DMS 273 (cell line): ENCODE results near the gene AFAP1.

ENCODE experiments used
- DNase-seq: peaks from one replicate; lab custom pipeline; 2025; ENCODE audit not compliant: unreplicated experiment; lab: John Stamatoyannopoulos, UW

Gene AFAP1

DNA sequence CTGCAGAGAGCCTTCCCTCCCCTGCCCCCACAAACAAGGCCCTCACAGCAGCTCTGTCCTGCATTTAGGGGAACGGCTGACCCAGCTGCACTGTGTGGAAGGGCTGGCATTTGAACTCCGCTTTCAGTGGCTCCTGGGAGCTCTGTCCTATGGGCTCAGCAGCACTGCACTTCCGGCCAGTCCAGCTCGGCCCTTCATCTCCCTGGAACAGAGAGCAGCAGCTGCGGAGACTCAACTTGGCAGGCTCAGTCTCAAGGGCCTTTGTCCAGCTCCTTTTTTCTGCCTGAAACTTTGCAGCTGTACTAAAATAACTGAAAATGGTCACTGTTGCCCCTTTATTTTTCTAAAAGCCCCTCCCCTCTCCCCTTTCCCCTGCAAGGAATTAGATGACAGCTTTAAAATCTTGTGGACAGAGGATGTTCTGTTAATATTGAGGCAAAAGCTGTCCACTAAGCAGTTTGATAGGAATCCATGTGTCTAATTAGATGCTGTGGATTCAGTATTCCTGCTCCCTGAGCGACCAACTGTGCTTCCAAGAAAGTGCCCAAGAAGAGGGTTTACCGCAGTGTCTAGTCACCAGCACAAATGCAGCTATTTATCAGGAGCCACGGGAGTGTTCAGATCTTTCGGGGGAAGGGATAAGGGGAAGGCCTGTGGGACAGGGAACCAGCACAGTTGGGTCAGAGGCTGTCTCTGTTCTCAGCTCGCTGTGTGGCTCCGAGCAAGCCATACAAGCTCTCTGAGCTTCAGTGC, 133.1 kb downstream of the AFAP1 start:
- DNase-seq = no peak

DNA sequence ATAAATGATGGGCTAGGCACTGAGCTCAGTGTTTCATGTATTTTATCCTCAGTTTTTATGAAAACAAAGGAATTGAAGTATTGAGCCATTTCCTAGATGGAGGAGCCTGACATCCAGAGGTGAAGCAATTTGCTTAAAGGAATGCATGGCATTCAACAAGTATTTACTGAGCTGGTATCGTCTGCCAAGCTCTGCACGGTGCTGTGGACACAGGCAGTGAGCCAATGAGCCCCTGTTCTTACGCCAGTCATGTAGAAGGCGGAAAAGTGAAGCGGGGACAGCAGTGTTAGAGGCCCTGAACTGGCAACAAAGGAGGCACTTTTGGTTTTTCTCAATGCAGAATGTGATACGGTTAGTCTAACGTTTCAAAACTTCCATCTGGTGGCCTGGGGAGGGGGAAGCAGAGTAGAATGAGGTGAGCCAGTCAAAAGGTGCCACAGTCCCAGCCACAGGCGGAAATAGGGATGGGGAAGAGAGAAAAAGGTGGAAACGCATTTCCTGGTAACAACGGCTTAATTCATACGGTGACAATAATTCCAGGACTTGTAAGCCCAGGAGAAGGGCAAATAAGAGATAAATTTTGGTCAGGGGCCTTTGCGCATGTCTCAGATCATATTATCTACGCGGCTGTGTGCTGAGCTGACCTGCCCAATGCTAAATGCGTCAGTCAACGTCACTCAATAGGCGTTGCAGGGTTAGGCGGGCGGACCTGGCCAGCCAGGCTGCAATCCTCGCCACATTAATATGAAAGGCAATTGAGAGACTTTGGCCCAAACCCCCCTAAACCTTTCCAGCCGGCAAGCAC, 133.9 kb downstream of the AFAP1 start:
- peak; percentile 8 for DNase-seq

DNA sequence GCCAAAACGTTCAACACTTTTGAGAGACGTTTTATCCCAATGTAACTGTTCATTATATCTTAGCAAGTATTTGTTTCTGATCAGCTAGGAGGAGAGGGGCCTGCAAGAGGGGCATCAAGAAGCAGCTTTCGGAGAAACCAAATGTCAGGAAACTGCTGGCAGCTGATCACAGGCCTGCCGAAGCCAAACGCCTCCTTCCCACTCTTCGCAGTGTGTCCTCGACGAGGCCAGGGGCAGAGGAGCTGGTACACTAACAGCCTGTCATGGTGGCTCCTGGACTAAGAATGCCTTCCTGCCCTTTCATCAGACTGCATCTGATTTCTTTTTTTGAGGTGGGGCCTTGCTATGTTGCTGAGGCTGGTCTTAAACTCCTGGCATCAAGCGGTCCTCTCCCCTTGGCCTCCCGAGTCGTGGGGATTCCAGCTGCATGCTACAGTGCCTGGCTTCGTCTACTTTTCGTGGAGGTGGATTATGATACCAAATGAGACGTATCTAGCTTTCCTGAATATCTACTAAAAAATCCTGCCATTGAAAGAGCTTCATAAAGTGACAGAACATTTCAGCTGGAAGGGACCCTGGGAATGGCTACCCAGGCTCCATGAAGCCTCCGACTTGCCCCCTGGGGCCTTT, 134.8 kb downstream of the AFAP1 start:
- no peak for DNase-seq

DNA sequence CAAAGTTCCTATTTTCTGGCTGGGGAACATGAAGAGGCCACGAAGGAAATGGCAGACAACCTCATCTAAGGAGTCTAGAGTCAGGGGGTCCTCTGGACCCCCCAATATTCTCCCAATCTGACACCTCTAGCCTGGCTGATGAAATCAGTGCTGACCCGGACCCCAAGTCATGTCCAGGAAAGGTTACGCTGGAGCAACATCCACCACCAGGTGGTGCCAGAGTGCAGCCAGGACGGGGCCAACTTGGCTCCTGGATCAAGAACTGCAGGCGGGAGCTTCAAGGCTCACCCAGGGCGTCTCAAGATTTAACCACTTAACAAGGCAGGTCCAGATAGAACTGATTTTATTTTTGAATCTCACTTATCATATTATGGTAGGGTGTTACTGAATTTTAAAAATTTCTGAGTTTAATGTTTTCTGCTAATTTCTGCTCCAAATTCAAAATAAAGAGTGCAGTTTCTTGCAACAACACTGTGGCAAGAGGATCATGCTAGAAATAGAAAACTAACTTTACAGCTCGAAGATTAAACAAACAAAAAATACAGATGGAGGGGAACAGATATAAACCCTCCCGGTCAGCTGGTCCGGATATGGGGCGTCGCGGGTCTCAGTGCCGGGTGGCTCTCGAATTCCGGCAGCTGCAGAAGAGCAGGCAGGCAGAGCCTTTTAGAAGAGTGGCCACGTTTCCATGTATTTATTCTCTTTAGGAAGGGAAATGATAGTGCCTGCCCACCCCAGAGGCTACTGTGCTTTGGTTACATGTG, 135.5 kb downstream of the AFAP1 start:
- peak; percentile 84 for DNase-seq

DNA sequence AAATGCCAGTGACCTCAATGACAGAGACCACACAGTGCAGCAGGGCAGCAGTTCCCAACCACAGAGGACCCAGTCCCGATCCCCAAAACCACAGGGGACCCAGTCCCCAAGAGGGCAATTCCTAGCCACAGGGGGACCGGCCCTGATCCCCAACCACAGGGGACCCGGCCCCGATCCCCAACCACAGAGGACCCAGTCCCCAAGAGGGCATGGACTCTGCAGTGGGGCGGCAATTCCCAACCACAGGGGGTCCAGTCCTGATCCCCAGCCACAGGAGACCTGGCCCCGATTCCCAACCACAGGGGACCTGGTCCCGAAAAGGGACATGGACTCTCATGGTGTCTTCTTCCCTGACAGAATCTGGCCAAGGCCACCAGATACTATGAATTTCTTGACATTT, 136.3 kb downstream of the AFAP1 start:
- DNase-seq = no peak

DNA sequence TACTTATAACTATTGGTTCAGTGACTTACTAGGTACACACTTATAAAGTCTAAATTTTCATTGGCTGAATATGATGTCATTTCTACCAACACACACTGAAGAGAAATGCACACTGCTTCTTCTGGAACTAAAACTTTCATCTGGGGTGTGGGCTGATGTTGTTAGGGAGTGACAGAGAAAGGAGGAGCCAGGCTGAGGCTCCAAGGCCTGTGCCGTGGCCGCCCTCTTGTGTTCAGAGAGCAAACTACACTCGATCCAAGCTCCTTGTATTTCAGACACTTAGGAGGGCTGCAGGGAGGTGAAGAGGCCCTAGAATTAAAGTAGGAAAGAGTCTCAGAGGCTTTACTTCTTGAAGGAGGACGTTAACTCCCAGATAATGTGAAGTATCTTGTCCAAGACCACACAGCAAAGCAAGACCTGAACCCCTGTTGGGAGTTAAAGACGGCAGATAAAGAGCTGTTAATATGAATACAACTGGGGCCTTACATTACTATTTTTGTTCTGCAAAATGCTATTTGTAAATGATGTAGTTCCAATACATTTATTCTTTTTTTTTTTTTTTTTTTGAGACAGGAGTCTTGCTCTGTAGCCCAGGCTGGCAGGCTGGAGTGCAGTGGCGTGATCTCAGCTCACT, 137.5 kb downstream of the AFAP1 start:
- peak; percentile 80 for DNase-seq

DNA sequence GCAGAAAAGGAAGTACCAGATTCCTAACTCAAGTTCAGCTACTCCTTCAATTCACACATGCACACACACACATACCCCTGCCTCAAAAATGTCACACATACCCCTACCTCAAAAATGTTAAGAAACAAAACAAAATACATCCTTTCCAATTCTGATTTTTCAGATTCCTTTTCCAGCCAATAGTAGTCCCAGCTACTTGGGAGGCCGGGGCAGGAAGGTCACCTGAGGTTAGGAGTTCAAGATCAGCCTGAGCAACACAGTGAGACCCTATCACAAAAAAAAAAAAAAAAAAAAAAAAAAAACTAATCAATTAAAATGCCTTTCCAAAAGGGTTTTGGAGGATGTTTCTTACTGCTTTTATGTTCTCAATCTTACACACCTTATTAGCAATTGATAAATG, 138.0 kb downstream of the AFAP1 start:
- DNase-seq = no peak

DNA sequence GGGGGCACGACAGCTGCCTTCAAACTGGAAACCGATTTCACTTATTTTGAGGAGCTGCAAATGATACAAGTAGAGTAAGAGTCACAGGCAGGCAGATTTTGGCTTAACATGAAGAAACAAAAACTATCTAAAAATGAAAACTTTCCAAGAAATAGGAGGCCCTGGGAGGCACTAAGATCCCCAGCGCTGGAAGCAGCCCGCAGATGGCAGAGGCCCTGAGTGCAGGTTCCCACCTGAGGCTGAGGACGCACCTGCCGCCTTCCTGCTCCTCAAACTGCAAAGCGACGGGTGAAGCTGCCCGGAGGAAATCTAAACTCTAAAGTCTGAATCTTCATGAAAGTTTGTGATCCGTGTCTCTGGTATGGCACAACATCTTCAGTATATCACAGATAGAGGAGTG, 138.7 kb downstream of the AFAP1 start:
- DNase-seq = no peak

DNA sequence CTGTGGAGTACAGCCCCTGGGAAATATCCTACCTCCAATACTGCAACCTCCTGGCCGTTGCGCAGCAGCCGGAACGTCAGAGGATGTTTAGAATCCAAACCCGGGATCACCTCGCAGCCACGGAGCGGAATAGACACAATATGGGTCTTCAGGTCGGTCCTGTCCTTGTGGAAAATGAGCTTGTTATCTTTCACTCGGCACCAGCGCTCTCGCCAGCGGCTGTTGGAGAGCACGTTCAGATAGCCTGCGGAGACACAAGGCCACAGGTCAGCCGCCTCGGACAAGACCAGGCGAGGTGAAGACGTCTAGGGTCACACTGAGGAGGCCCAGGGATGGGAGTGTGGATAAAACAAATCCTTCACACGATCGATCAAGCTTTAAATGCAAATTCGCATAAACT, 139.3 kb downstream of the AFAP1 start:
- no peak for DNase-seq

DNA sequence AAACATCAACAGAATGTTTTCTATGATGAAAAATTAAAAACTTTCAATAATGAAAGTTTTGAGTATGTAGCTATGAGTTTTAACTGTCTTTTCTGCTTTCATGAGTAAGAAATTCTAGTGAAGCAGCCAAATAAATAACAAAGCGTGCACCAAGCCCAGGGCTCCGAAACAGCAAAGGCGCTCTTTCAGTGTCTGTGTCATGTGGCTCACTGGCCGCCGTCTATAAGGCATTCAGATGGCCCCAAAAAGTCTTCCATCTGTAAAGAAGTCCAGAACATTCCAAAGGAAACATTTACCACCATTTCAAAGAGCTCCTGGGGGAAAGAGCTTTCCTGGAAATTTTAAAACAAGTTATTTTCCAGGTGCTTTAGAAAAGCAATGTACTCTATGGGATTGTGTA, 139.9 kb downstream of the AFAP1 start:
- no peak for DNase-seq

DNA sequence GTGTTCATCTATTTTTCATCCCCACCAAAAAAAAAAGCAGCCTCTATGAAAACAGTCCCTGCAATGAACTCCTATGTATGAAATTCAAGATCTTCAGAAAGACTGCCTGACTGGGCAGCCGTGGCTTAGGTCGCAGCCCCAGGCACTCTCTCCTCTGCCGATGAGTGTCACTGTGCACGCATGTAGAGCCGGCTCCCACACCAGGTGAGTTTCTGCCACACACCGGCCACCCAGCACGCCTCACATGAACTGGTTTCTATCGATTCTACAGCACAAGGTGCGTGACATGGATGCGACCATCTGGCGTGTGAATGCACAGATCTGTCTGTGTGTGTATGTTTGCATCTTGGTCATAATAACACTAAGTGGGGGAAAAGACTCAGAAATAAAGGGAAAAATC, 140.4 kb downstream of the AFAP1 start:
- no peak for DNase-seq

DNA sequence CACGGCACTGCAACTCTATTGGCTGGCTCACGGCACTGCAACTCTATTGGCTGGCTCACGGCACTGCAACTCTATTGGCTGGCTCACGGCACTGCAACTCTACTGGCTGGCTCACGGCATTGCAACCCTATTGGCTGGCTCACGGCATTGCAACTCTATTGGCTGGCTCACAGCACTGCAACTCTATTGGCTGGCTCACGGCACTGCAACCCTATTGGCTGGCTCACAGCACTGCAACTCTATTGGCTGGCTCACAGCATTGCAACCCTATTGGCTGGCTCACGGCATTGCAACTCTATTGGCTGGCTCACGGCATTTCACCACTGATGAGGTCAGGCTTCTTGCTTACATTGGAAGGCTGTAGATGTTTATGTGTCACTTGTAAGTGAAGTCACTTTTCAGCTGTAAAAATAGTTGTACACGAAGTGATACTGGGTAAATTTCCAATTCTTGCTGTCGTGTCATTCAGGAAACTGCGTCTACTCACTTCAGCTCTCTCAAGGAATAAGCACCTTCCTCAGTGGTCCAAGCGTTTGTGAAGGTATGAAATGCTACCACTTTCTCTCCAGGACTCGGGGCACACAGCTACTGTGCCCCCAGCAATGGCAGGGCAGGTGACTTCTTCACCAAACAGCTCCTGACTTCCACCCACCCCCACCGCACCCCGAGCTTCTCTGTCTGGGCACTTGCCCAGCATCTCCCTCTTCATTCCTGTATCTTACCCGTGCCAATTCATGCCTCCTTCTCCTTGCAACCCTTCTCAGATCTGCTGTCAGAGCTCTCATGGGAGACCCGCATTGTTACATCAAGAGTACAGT, 141.3 kb downstream of the AFAP1 start:
- DNase-seq = no peak

DNA sequence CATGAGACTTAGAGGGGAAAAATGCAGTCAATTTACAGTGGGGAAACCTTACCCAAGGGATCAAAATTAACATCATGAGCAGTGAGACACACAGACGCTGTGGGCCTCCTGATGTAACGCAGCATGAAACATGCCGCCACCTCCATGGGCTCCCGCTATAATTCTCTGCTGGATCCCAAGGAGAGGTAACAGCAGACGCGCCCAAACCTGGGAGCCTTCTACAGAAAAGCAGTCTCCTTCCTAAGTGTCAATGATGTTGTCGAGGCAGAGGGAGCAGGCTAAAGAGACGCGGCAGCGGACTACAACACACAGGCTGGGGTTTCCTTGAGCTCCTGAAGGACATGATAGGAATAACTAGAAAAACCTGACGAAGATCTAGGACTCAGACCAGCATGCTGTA, 142.3 kb downstream of the AFAP1 start:
- DNase-seq = no peak

DNA sequence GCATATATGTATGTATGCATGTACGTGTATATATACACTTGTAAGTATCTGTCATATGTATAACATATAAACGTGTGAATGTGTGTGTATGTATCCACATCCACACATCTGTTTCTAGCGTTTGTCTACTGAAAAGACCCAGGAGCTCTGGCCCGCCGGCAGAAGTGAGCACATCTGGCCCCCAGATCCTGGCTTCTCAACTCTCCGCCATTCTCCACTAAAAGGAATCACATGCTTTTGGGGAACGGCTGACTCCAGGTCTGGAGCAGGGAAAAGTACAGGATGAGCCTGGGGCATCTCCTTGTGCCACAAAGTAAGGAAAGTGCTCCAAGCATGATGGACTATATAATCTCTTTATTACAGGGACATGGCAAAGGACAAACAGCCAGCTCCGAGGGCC, 143.7 kb downstream of the AFAP1 start:
- DNase-seq = no peak

DNA sequence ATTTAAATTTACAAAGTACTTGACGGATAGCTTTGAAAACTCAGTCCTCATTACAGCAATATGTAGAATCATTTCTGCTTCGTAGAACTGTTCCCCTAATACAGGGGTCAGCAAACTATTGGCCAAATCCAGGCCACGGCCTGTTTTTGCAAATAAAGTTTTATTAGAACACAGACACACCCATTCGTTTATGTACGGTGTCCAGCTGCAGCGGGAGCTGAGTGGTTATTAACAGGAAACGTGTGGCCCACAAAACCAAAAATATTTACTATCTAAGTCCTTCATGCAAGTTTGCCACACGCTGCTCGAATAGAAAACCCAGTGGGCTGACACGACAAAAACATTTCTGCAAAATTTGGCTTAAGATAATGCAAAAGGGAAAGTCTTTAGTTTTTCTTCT, 146.5 kb downstream of the AFAP1 start:
- no peak for DNase-seq

DNA sequence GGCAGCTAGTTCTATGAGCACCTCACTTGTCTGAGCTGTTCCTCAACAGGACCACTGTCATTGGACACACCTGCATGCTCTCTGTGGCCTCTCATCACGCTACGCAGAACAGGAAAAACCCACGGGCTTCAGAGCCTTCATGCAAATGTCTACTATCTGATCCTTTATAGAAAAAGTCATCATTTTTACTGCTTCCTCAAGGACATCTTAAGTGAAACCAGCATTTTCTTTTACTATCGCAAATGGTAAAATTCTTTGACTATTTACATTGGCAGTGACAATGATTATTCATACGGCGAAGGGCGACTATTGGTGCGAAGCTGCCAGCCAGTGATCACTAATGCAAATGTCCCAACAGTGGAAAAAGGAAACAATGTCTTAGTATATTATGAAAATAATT, 147.0 kb downstream of the AFAP1 start:
- no peak for DNase-seq

DNA sequence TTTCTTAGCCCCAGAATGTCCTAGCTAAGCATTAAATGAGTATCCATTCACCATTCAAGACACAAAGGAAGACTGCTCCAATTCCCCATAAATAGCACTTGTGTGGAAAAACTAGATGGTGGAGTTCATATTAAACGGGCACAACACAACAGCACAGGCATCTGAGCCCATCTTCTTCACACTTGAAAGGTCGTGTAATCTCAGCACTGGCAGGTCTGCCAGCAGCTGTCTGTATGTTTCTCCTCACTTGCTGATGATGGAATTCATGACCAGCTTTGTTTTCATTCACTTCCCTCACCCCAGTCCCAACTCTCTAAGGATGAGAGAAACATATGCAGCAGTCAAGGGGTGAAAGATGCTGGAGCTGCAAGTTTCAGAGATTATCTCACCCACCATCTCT, 148.7 kb downstream of the AFAP1 start:
- DNase-seq = no peak

DNA sequence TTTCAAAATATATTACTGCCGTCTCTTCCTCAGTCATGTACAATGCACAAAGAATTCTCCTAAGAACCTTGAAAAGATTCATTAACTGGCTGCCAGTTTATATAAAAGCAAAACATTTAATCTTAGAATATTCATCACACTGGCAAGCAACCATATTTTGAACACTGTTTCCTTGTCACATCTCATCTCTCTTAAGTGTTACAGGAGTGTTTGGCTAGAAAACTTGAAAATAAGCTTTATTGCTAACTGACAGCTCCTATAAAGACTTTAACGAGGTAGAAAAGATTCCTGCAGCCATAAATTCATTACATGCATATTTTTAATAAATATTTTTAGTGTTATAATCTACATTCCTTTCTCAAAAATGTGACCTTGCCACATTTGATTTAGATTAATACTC, 149.6 kb downstream of the AFAP1 start:
- DNase-seq = no peak

DNA sequence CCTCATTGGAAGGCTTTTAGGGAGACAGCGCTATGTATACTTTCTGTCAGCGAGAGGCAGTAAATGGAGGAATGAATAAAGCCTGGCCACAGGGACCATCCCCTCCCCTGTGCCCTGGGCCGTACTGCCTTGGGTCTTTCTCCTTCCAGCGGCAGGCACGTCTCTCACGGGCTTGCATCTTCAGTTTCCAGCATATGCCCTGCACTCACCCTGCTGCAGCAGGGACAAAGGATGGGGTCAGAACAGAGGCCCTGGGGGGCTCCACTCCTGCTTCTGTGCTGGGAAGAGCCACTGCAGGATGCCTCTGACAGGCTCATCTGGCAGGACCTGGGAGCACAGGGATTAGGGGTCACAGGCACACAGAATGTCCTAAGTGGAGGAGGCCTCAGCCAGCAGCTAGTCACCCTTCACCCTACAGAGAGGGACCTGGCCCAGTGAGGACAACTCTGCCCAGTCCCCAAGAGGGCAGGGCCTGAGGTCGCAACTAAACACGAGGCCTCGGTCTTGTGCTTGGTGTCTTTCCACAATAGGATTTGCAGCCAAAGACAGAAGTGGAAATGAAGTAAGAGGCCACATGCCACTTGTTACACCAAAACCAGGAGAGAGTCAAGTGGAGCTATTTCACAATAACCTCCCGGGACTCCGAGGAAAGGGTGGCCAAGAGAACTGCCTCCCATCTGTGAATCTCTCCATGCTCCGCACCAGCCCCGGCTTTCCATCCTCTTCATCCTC, 150.8 kb downstream of the AFAP1 start:
- no peak for DNase-seq
